ENCODE data around the gene HIVEP1. TPM values are rescaled to one million over a fixed set of nuclear protein-coding genes. Genes with fewer than 3 reads are reported as not detected.

The HIVEP1 gene
- total RNA-seq, 1 donor: 127 TPM

GRCh38 chr6:11977738-11978137, 34.4 kb upstream of the HIVEP1 start:
- Histone ChIP-seq H3K4me3 (ENCODE audit: low read length) (no peak overlapping the region), H3K9me3 (ENCODE audit: low read depth, low read length) (no peaks in the 10 kb centered on the region), H3K4me1 (ENCODE audit: insufficient read depth, low read length) (peaks cover 18% of the 10 kb centered on the region), H3K27me3 (ENCODE audit: insufficient read depth, low read length) (no peaks in the 10 kb centered on the region)

- H3K4me1 ChIP-seq (ENCODE audit: insufficient read depth, low read length): peaks cover 18% of the 10 kb centered on the region
- H3K27me3 ChIP-seq (ENCODE audit: insufficient read depth, low read length): peaks cover 2% of the 10 kb centered on the region
- H3K9me3 ChIP-seq (ENCODE audit: low read depth, low read length): no peaks in the 10 kb centered on the region
- no peak overlapping the region for H3K4me3 ChIP-seq (ENCODE audit: low read length)
These were observed 33.7 kb upstream of the HIVEP1 start for GRCh38 chr6:11978169-11978987.

- H3K9me3 ChIP-seq (ENCODE audit: low read depth, low read length): no peaks in the 10 kb centered on the region
- peaks cover 4% of the 10 kb centered on the region for H3K27me3 ChIP-seq (ENCODE audit: insufficient read depth, low read length)
- peaks cover 18% of the 10 kb centered on the region for H3K4me1 ChIP-seq (ENCODE audit: insufficient read depth, low read length)
- no peak overlapping the region for H3K4me3 ChIP-seq (ENCODE audit: low read length)
These were observed 32.2 kb upstream of the HIVEP1 start for GRCh38 chr6:11979866-11980265.

- Histone ChIP-seq H3K4me1 (ENCODE audit: insufficient read depth, low read length) (no peaks in the 10 kb centered on the region), H3K4me3 (ENCODE audit: low read length) (no peak overlapping the region), H3K9me3 (ENCODE audit: low read depth, low read length) (no peaks in the 10 kb centered on the region), H3K27me3 (ENCODE audit: insufficient read depth, low read length) (peaks cover 4% of the 10 kb centered on the region)
These were observed 28.8 kb upstream of the HIVEP1 start for GRCh38 chr6:11983306-11983705.

GRCh38 chr6:11987386-11987785, 24.7 kb upstream of the HIVEP1 start:
- no peaks in the 10 kb centered on the region for H3K4me1 ChIP-seq (ENCODE audit: insufficient read depth, low read length)
- no peaks in the 10 kb centered on the region for H3K9me3 ChIP-seq (ENCODE audit: low read depth, low read length)
- H3K27me3 ChIP-seq (ENCODE audit: insufficient read depth, low read length): peaks cover 4% of the 10 kb centered on the region
- H3K4me3 ChIP-seq (ENCODE audit: low read length): no peak overlapping the region

- H3K4me3 ChIP-seq (ENCODE audit: low read length): no peak overlapping the region
- H3K9me3 ChIP-seq (ENCODE audit: low read depth, low read length): no peaks in the 10 kb centered on the region
- H3K4me1 ChIP-seq (ENCODE audit: insufficient read depth, low read length): no peaks in the 10 kb centered on the region
These were observed 22.7 kb upstream of the HIVEP1 start for GRCh38 chr6:11989386-11989785.

GRCh38 chr6:11992086-11992485, 20.0 kb upstream of the HIVEP1 start:
- H3K27me3 ChIP-seq (ENCODE audit: insufficient read depth, low read length): no peaks in the 10 kb centered on the region
- no peaks in the 10 kb centered on the region for H3K4me1 ChIP-seq (ENCODE audit: insufficient read depth, low read length)
- no peak overlapping the region for H3K4me3 ChIP-seq (ENCODE audit: low read length)
- no peaks in the 10 kb centered on the region for H3K9me3 ChIP-seq (ENCODE audit: low read depth, low read length)

More at GRCh38 chr6:11989386-11989785, 22.7 kb upstream of the HIVEP1 start:
- no peaks in the 10 kb centered on the region for H3K27me3 ChIP-seq (ENCODE audit: insufficient read depth, low read length)

- H3K4me3 ChIP-seq (ENCODE audit: low read length): no peak overlapping the region
- no peaks in the 10 kb centered on the region for H3K27me3 ChIP-seq (ENCODE audit: insufficient read depth, low read length)
- H3K9me3 ChIP-seq (ENCODE audit: low read depth, low read length): no peaks in the 10 kb centered on the region
- no peaks in the 10 kb centered on the region for H3K4me1 ChIP-seq (ENCODE audit: insufficient read depth, low read length)
These were observed 17.1 kb upstream of the HIVEP1 start for GRCh38 chr6:11994875-11995461.

GRCh38 chr6:11996751-11997150, 15.4 kb upstream of the HIVEP1 start:
- H3K27me3 ChIP-seq (ENCODE audit: insufficient read depth, low read length): no peaks in the 10 kb centered on the region
- H3K4me3 ChIP-seq (ENCODE audit: low read length): no peak overlapping the region
- no peaks in the 10 kb centered on the region for H3K4me1 ChIP-seq (ENCODE audit: insufficient read depth, low read length)
- H3K9me3 ChIP-seq (ENCODE audit: low read depth, low read length): no peaks in the 10 kb centered on the region

- H3K27me3 ChIP-seq (ENCODE audit: insufficient read depth, low read length): no peaks in the 10 kb centered on the region
- no peak overlapping the region for H3K4me3 ChIP-seq (ENCODE audit: low read length)
- H3K4me1 ChIP-seq (ENCODE audit: insufficient read depth, low read length): no peaks in the 10 kb centered on the region
- no peaks in the 10 kb centered on the region for H3K9me3 ChIP-seq (ENCODE audit: low read depth, low read length)
These were observed 12.9 kb upstream of the HIVEP1 start for GRCh38 chr6:11999246-11999645.

- no peaks in the 10 kb centered on the region for H3K4me1 ChIP-seq (ENCODE audit: insufficient read depth, low read length)
- no peaks in the 10 kb centered on the region for H3K27me3 ChIP-seq (ENCODE audit: insufficient read depth, low read length)
- no peak overlapping the region for H3K4me3 ChIP-seq (ENCODE audit: low read length)
- no peaks in the 10 kb centered on the region for H3K9me3 ChIP-seq (ENCODE audit: low read depth, low read length)
These were observed 11.9 kb upstream of the HIVEP1 start for GRCh38 chr6:12000174-12000573.

- Histone ChIP-seq H3K4me3 (ENCODE audit: low read length) (no peak overlapping the region), H3K27me3 (ENCODE audit: insufficient read depth, low read length) (no peaks in the 10 kb centered on the region), H3K4me1 (ENCODE audit: insufficient read depth, low read length) (no peaks in the 10 kb centered on the region), H3K9me3 (ENCODE audit: low read depth, low read length) (no peaks in the 10 kb centered on the region)
These were observed 11.0 kb upstream of the HIVEP1 start for GRCh38 chr6:12001004-12001705.

GRCh38 chr6:12001706-12002435, 10.2 kb upstream of the HIVEP1 start:
- Histone ChIP-seq H3K27me3 (ENCODE audit: insufficient read depth, low read length) (no peaks in the 10 kb centered on the region), H3K9me3 (ENCODE audit: low read depth, low read length) (no peaks in the 10 kb centered on the region), H3K4me1 (ENCODE audit: insufficient read depth, low read length) (no peaks in the 10 kb centered on the region), H3K4me3 (ENCODE audit: low read length) (no peak overlapping the region)

- Histone ChIP-seq H3K9me3 (ENCODE audit: low read depth, low read length) (no peaks in the 10 kb centered on the region), H3K27me3 (ENCODE audit: insufficient read depth, low read length) (no peaks in the 10 kb centered on the region)
These were observed 4.6 kb upstream of the HIVEP1 start for GRCh38 chr6:12007473-12007872.

GRCh38 chr6:12007887-12008286, 4.2 kb upstream of the HIVEP1 start:
- Histone ChIP-seq H3K27me3 (ENCODE audit: insufficient read depth, low read length) (no peaks in the 10 kb centered on the region), H3K9me3 (ENCODE audit: low read depth, low read length) (no peaks in the 10 kb centered on the region), H3K4me3 (ENCODE audit: low read length) (peak overlapping the region; percentile 77), H3K4me1 (ENCODE audit: insufficient read depth, low read length) (peaks cover 17% of the 10 kb centered on the region)

More at GRCh38 chr6:12007473-12007872, 4.6 kb upstream of the HIVEP1 start:
- Histone ChIP-seq H3K4me3 (ENCODE audit: low read length) (no peak overlapping the region), H3K4me1 (ENCODE audit: insufficient read depth, low read length) (peaks cover 17% of the 10 kb centered on the region)
